HepG2 (cell line): Measurements from ENCODE around the gene FBXL7. TPM values are rescaled to one million over a fixed set of nuclear protein-coding genes. Genes with fewer than 3 reads are reported as not detected.

Source experiments
- ATAC-seq: fragments of 200-7000 bp; cut with Tn5 transposase; 3 replicates; pipeline ENCODE4 v1.9.1; 2020; ENCODE audit warnings: mild to moderate bottlenecking, moderate library complexity
- BruUV-seq: library from RNA; stranded (reverse); fragments of 400-500 nt; replicated peaks from 2 replicates; lab custom pipeline; 2021; lab: Mats Ljungman, UMichigan
- CTCF ChIA-PET: fragments of 300-600 bp; formaldehyde crosslinking; extraction: SDS; loops from one replicate; lab custom pipeline; 2021; ENCODE audit warnings: low total read pairs, inconsistent platforms, low intra/inter-chr PET ratio; lab: Yijun Ruan, JAX
- POLR2A ChIA-PET: fragments of 350-600 bp; sonication (Branson Sonifier 250); formaldehyde crosslinking; loops from one replicate; lab custom pipeline; 2020; ENCODE audit warnings: antibody characterized with exemption, inconsistent platforms; lab: Yijun Ruan, JAX
- DNase-seq: peaks from one replicate; pipeline ENCODE4 v3.0.0-alpha.2; 2015; ENCODE audit warnings: low spot score
- FAIRE-seq: peaks from 3 replicates; lab custom pipeline; 2011; peaks lifted over from hg19 to GRCh38; lab: Jason Lieb, UNC
- H2AFZ ChIP-seq: one replicate; pipeline ENCODE4 v1.6.1; 2011; ENCODE audit warnings: low read length, inconsistent platforms
- H3K27ac ChIP-seq: fragments of 300-600 bp; 3 replicates; pipeline ENCODE4 v1.8.0; 2011; ENCODE audit warnings: mixed run types, mild to moderate bottlenecking, mixed read lengths, low read length, inconsistent platforms; ENCODE audit not compliant: insufficient read depth; ENCODE audit errors: extremely low read length
- H3K27me3 ChIP-seq, 2 experiments: fragments of 200-600 bp in 1 of 2; 2 replicates in 1 of 2; 3 replicates in 1 of 2; pipeline versions ENCODE4 v1.6.0 to v1.8.0; 2011; ENCODE audit warnings: low read length in 2 of 2, mild to moderate bottlenecking in 2 of 2, moderate library complexity in 2 of 2, inconsistent platforms in 1 of 2; ENCODE audit not compliant: insufficient read depth in 2 of 2, control insufficient read depth in 1 of 2
- H3K36me3 ChIP-seq, 2 experiments: fragments of 200-600 bp in 1 of 2; replicated peaks in 1 of 2; 2 replicates in 1 of 2; 3 replicates in 1 of 2; pipeline versions ENCODE4 v1.5.1 to v1.8.0; 2011; ENCODE audit warnings: low read length in 2 of 2, inconsistent platforms in 1 of 2; ENCODE audit not compliant: insufficient read depth in 2 of 2, control insufficient read depth in 1 of 2
- H3K4me1 ChIP-seq: 2 replicates; pipeline ENCODE4 v1.5.1; 2012; ENCODE audit warnings: low read length, inconsistent platforms; ENCODE audit not compliant: insufficient read depth
- H3K4me2 ChIP-seq: 2 replicates; pipeline ENCODE4 v1.6.0; 2011; ENCODE audit warnings: low read depth, low read length, inconsistent platforms
- H3K4me3 ChIP-seq, 3 experiments: fragments of 200-600 bp in 1 of 3; sonication (generic), shearing (Covaris generic) in 1 of 3; replicated peaks in 1 of 3; 2 replicates each; pipeline ENCODE4 v1.5.1; 2011 to 2016; ENCODE audit warnings: low read length in 3 of 3, inconsistent platforms in 2 of 3, low read depth in 2 of 3, mild to moderate bottlenecking in 2 of 3, control low read depth in 1 of 3, mixed read lengths in 1 of 3; ENCODE audit not compliant: insufficient read depth in 1 of 3
- H3K79me2 ChIP-seq: one replicate; pipeline ENCODE4 v1.6.1; 2011; ENCODE audit warnings: low read length, inconsistent platforms; ENCODE audit not compliant: insufficient read depth
- H3K9ac ChIP-seq: 2 replicates; pipeline ENCODE4 v1.6.0; 2011; ENCODE audit warnings: mild to moderate bottlenecking, low read depth, low read length, inconsistent platforms; ENCODE audit not compliant: insufficient read depth
- H3K9me3 ChIP-seq: 2 replicates; pipeline ENCODE4 v1.5.1; 2012; ENCODE audit warnings: mild to moderate bottlenecking, low read length
- H4K20me1 ChIP-seq: 2 replicates; pipeline ENCODE4 v1.6.0; 2011; ENCODE audit warnings: inconsistent platforms, mild to moderate bottlenecking, low read length, moderate library complexity; ENCODE audit not compliant: insufficient read depth
- EEA1 ChIP-seq: sonication (generic); formaldehyde crosslinking; IDR thresholded peaks from 2 replicates; pipeline ENCODE4 v1.5.1; 2020; ENCODE audit warnings: mild to moderate bottlenecking, missing genetic modification reagents, borderline replicate concordance
- HOXA7 ChIP-seq: sonication (generic); formaldehyde crosslinking; IDR thresholded peaks from 2 replicates; pipeline ENCODE4 v1.8.1; 2022; ENCODE audit warnings: mild to moderate bottlenecking, missing genetic modification reagents, moderate library complexity
- MATR3 ChIP-seq: sonication (generic); formaldehyde crosslinking; IDR thresholded peaks from 2 replicates; pipeline ENCODE4 v1.4.0; 2020; ENCODE audit warnings: missing genetic modification reagents
- MTF2 ChIP-seq: sonication (generic); formaldehyde crosslinking; IDR thresholded peaks from 2 replicates; pipeline ENCODE4 v1.5.0; 2020; ENCODE audit warnings: missing genetic modification reagents, borderline replicate concordance
- RAD21 ChIP-seq: fragments of 450-650 bp; formaldehyde crosslinking; IDR thresholded peaks from 2 replicates; pipeline ENCODE4 v1.5.0; 2020; ENCODE audit warnings: mild to moderate bottlenecking
- RXRA ChIP-seq: sonication (generic); formaldehyde crosslinking; IDR thresholded peaks from 2 replicates; pipeline ENCODE4 v1.5.1; 2020; ENCODE audit warnings: missing genetic modification reagents
- SRSF4 ChIP-seq: fragments of 200-400 bp; formaldehyde crosslinking; IDR thresholded peaks from one replicate; pipeline ENCODE4 v1.6.1; 2018; ENCODE audit warnings: mild to moderate bottlenecking, low read depth, low read length, moderate library complexity; ENCODE audit not compliant: poor library complexity, severe bottlenecking
- TCF7L2 ChIP-seq: IDR thresholded peaks from 2 replicates; pipeline ENCODE4 v1.6.1; 2011; ENCODE audit warnings: mild to moderate bottlenecking, low read depth, low read length, moderate library complexity
- TEAD3 ChIP-seq: optimal IDR thresholded peaks from 2 replicates; pipeline ENCODE3; 2016; ENCODE audit warnings: borderline replicate concordance
- THAP11 ChIP-seq: IDR thresholded peaks from 2 replicates; pipeline ENCODE4 v1.6.1; 2016; ENCODE audit warnings: missing biosample characterization, missing genetic modification reagents
- XBP1 ChIP-seq: sonication (generic); formaldehyde crosslinking; IDR thresholded peaks from 2 replicates; pipeline ENCODE4 v1.5.0; 2020; ENCODE audit warnings: missing genetic modification reagents
- ZNF335 ChIP-seq: sonication (generic); formaldehyde crosslinking; IDR thresholded peaks from 2 replicates; pipeline ENCODE4 v1.4.0; 2020; ENCODE audit warnings: missing genetic modification reagents
- ZNF615 ChIP-seq: sonication (generic); formaldehyde crosslinking; IDR thresholded peaks from 2 replicates; pipeline ENCODE4 v1.5.0; 2020; ENCODE audit warnings: mild to moderate bottlenecking, missing genetic modification reagents, borderline replicate concordance
- ZNF737 ChIP-seq: sonication (generic); formaldehyde crosslinking; IDR thresholded peaks from 2 replicates; pipeline ENCODE4 v1.5.0; 2020; ENCODE audit warnings: missing genetic modification reagents, mild to moderate bottlenecking, borderline replicate concordance
- ZNF746 ChIP-seq: sonication (generic); formaldehyde crosslinking; IDR thresholded peaks from 2 replicates; pipeline ENCODE4 v1.8.0; 2022; ENCODE audit warnings: mild to moderate bottlenecking, missing genetic modification reagents
- WGBS: methylation state at CpG from one replicate; pipeline ENCODE4 v1.1.6; 2017; ENCODE audit warnings: low lambda C conversion rate; 5-methylcytosine and 5-hydroxymethylcytosine counted together
- in situ Hi-C: cut with HindIII; loops from 2 replicates; pipeline ENCODE4 v1.10.0; 2017; ENCODE audit warnings: low pct_unique_long_range_greater_than_20kb; ENCODE audit not compliant: extremely low pct_ligation_motif_present
- intact Hi-C: fragments of 100-400 bp; cut with micrococcal nuclease; formaldehyde crosslinking; loops from one replicate; pipeline ENCODE4 v1.10.0; 2022; ENCODE audit not compliant: unreplicated experiment
- polyA plus RNA-seq, 8 experiments: library from polyadenylated mRNA; depleted of rRNA in 3 of 8; stranded (reverse) in 7 of 8; unstranded in 1 of 8; fragments of >200 nt; fragmentation: Illumina TruSeq in 4 of 8; extraction: Trizol in 4 of 8; gene quantifications; 2 replicates each; pipeline versions ENCODE4 v1.2.1 to v1.2.3, GENCODE V29; 2011 to 2016; ENCODE audit warnings: low read depth in 4 of 8, missing spikeins in 1 of 8, mixed read lengths in 1 of 8; ENCODE audit not compliant: insufficient read depth in 1 of 8
- total RNA-seq, 5 experiments: library from RNA; depleted of rRNA; stranded (reverse); fragments of >200 nt; fragmentation: Illumina TruSeq; extraction: Trizol; gene quantifications; 2 replicates each; pipeline ENCODE4 v1.2.3, GENCODE V29; 2016; ENCODE audit warnings: low read depth in 1 of 5
- TF ChIP-seq, protein P1 (sequence below): sonication (generic); formaldehyde crosslinking; IDR thresholded peaks from 2 replicates; pipeline ENCODE4 v1.4.0; 2020; ENCODE audit warnings: missing genetic modification reagents
- TF ChIP-seq, protein P2 (sequence below): IDR thresholded peaks from 2 replicates; pipeline ENCODE4 v1.6.1; 2012; ENCODE audit warnings: low read length, improper control_type of control experiment
- TF ChIP-seq, protein P3 (sequence below): fragments of 450-650 bp; IDR thresholded peaks from 2 replicates; pipeline ENCODE4 v1.6.1; 2016
- TF ChIP-seq, protein P4 (sequence below): sonication (generic); formaldehyde crosslinking; IDR thresholded peaks from 2 replicates; pipeline ENCODE4 v1.5.0; 2020; ENCODE audit warnings: missing genetic modification reagents

Gene FBXL7
- total and polyA plus RNA-seq, 2 of the 13 experiments (the other 11 are each of a cell fraction or from before 2014, with no cell fraction given): 0.07 TPM; not detected in 1

DNA sequence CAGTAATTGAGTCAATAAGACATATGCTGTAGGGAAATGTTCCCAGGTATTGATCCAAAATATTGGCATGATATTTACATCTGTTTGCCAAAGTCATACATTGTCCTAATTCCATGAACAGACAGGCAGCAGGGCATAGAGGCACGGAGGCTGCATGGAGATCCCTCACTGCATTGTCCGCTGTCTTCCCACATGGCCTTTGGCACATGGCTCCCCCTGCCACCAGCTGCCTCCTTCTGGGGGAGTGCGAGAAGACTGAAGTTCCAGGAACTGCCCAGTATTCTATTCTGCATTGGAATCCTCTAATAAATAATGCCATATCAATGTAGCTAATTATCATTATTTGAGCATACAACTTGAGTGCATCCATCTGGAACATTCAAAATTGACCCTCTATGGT is 269.0 kb downstream of the FBXL7 start:
- intact Hi-C loops (no loop called here), in situ Hi-C loops (no loop called here)
- DNase-seq (no peak), FAIRE-seq (no peak), ATAC-seq (no peak)
- Histone ChIP-seq H3K9me3 (no peaks in the 10 kb centered on the region), H3K4me2 (no peak overlapping the region), H3K4me1 (no peaks in the 10 kb centered on the region), H3K4me3 (no peak overlapping the region), H3K27me3 (no peaks in the 10 kb centered on the region; a peak in 1 of 5 replicates), H3K79me2 (no peaks in the 10 kb centered on the region), H4K20me1 (no peaks in the 10 kb centered on the region), H3K9ac (no peak overlapping the region), H3K36me3 (no peaks in the 10 kb centered on the region), H3K27ac (no peak overlapping the region), H2AFZ (no peak overlapping the region)
- WGBS: 8% methylated on average over 2 of the region's 3 CpGs
- ChIA-PET POLR2A (no interaction called here), CTCF (no interaction called here)
- BruUV-seq: no TSS peak
- TF ChIP-seq, protein P1, sequence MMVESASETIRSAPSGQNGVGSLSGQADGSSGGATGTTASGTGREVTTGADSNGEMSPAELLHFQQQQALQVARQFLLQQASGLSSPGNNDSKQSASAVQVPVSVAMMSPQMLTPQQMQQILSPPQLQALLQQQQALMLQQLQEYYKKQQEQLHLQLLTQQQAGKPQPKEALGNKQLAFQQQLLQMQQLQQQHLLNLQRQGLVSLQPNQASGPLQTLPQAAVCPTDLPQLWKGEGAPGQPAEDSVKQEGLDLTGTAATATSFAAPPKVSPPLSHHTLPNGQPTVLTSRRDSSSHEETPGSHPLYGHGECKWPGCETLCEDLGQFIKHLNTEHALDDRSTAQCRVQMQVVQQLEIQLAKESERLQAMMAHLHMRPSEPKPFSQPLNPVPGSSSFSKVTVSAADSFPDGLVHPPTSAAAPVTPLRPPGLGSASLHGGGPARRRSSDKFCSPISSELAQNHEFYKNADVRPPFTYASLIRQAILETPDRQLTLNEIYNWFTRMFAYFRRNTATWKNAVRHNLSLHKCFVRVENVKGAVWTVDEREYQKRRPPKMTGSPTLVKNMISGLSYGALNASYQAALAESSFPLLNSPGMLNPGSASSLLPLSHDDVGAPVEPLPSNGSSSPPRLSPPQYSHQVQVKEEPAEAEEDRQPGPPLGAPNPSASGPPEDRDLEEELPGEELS (CRISPR knock-in tag): no peak
- TF ChIP-seq EEA1 (no peak), RXRA (CRISPR knock-in tag) (no peak), ZNF746 (CRISPR knock-in tag) (no peak), TCF7L2 (no peak), THAP11 (no peak), ZNF335 (CRISPR knock-in tag) (no peak), XBP1 (CRISPR knock-in tag) (no peak), HOXA7 (CRISPR knock-in tag) (no peak), TEAD3 (CRISPR knock-in tag) (no peak), MATR3 (CRISPR knock-in tag) (no peak), RAD21 (CRISPR knock-in tag) (no peak), ZNF615 (CRISPR knock-in tag) (no peak), SRSF4 (no peak), ZNF737 (CRISPR knock-in tag) (no peak), MTF2 (CRISPR knock-in tag) (no peak)
- TF ChIP-seq, protein P2, sequence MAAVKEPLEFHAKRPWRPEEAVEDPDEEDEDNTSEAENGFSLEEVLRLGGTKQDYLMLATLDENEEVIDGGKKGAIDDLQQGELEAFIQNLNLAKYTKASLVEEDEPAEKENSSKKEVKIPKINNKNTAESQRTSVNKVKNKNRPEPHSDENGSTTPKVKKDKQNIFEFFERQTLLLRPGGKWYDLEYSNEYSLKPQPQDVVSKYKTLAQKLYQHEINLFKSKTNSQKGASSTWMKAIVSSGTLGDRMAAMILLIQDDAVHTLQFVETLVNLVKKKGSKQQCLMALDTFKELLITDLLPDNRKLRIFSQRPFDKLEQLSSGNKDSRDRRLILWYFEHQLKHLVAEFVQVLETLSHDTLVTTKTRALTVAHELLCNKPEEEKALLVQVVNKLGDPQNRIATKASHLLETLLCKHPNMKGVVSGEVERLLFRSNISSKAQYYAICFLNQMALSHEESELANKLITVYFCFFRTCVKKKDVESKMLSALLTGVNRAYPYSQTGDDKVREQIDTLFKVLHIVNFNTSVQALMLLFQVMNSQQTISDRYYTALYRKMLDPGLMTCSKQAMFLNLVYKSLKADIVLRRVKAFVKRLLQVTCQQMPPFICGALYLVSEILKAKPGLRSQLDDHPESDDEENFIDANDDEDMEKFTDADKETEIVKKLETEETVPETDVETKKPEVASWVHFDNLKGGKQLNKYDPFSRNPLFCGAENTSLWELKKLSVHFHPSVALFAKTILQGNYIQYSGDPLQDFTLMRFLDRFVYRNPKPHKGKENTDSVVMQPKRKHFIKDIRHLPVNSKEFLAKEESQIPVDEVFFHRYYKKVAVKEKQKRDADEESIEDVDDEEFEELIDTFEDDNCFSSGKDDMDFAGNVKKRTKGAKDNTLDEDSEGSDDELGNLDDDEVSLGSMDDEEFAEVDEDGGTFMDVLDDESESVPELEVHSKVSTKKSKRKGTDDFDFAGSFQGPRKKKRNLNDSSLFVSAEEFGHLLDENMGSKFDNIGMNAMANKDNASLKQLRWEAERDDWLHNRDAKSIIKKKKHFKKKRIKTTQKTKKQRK: no peak
- TF ChIP-seq, protein P3, sequence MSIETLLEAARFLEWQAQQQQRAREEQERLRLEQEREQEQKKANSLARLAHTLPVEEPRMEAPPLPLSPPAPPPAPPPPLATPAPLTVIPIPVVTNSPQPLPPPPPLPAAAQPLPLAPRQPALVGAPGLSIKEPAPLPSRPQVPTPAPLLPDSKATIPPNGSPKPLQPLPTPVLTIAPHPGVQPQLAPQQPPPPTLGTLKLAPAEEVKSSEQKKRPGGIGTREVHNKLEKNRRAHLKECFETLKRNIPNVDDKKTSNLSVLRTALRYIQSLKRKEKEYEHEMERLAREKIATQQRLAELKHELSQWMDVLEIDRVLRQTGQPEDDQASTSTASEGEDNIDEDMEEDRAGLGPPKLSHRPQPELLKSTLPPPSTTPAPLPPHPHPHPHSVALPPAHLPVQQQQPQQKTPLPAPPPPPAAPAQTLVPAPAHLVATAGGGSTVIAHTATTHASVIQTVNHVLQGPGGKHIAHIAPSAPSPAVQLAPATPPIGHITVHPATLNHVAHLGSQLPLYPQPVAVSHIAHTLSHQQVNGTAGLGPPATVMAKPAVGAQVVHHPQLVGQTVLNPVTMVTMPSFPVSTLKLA: no peak
- TF ChIP-seq, protein P4, sequence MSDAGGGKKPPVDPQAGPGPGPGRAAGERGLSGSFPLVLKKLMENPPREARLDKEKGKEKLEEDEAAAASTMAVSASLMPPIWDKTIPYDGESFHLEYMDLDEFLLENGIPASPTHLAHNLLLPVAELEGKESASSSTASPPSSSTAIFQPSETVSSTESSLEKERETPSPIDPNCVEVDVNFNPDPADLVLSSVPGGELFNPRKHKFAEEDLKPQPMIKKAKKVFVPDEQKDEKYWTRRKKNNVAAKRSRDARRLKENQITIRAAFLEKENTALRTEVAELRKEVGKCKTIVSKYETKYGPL (CRISPR knock-in tag): no peak
